Pulmonary artery endothelial cell (primary cell): ENCODE data around the gene CDC6. TPM values are rescaled to one million over a fixed set of nuclear protein-coding genes. Genes with fewer than 3 reads are reported as not detected.

Source experiments
- DNase-seq: peaks from one replicate; pipeline ENCODE4 v3.0.0-alpha.2; 2011; ENCODE audit warnings: low read depth, low spot score
- total RNA-seq: library from RNA; depleted of rRNA; stranded (reverse); fragments of >200 nt; gene quantifications from 2 replicates; pipeline ENCODE4 v1.2.3, GENCODE V29; 2014

The CDC6 gene
- total RNA-seq, 1 donor from 2014 or later = 25.5 TPM

DNA sequence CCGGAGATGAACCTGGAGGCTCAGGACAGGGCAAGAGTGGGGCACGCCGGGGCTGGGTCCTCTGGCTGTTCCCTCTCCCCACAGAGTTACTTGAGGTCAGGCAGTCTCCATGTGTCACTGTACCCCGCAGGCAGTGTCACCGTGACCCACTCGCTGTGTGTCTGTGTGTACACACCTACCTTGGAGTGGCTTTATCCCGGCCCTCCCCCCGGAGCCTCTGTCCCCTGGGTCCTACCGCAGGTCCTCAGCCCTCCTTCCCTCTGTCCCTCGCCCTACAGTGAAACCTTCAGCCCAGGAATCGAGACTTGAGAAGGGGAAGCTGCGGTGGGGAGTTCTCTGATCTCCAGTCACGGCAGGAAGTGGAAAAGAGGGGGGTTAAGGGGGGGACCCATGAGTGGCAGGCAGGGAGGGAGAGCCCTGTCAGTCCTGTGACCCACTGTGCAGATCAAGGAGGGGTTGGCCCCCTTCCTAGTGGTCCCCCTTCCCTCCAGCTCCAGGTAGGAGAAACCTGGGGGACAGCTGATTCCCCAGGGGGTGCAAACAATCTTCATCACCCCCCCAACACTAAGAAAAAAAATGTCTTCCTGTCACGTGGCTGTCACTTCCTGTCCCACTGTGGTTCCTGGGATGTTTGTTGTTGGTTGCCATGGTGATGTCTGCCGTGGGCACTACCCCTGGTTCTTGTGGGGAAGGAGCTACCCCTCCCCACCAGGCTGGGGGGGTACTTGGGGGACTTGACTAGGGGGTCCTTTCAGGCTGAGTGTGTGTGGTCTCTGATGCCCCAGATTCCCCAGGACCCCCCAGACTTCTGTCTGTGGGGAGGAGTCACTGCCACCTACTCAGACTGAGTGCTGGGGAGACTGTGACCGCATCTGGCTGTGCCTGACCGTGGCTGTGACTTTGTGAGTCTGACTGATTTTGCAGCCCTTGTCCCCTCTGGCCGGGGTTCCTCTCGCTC lies 35.0 kb downstream of the CDC6 start:
- DNase-seq = peak; percentile 82

DNA sequence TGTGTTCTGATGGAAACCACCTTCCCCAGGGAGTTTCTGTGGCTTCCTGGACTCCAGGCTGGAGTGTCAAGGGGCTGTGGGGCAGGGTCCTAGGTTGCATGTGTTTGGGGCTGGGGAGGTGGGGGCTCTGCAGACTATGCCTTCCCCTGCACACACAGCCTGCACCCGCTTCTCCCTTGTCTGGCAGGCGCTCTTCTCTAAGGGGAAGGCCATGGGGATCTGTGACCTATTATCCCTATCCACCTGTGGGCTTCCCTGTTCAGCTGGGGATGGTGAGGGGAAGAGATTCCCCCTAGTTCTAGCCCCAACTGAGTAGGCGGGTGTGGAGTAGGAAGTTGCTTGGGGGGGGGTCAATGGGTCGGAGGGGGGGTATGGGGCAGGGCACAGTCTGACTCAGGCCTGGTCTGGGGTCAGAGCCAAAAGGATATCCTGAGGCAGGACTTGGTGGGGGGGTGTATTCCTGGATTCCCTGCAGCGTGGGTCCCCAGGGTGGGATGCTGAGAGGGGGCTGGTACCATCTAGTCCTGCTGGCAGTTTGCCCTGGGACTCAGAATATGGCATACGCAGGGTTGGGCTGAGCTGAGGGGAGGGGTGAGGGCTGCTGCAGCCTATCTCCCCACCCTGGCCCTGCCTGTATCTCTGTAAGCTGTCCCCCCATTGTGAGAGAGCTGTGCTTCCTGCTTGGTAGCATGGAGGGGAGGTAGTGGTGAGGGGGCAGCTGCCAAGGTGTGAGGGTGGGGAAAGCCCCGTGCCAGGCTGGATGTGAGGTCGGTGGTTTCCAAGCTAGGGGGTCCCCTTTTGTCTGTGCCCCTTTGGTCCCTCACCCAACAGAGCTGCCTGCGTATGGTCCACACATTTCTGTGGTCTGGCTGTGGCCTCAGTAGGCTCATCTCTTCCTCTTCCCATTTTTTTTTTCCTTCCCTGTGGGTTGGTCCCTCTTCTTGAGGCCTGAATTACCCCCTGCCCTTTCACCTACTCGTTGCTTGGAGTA lies 36.0 kb downstream of the CDC6 start:
- DNase-seq = no peak

GRCh38 chr17:40325156-40326013 lies 37.7 kb downstream of the CDC6 start:
- DNase-seq = no peak

GRCh38 chr17:40326014-40326831 lies 38.5 kb downstream of the CDC6 start:
- no peak for DNase-seq

GRCh38 chr17:40326832-40327199 lies 39.1 kb downstream of the CDC6 start:
- DNase-seq = no peak

DNA sequence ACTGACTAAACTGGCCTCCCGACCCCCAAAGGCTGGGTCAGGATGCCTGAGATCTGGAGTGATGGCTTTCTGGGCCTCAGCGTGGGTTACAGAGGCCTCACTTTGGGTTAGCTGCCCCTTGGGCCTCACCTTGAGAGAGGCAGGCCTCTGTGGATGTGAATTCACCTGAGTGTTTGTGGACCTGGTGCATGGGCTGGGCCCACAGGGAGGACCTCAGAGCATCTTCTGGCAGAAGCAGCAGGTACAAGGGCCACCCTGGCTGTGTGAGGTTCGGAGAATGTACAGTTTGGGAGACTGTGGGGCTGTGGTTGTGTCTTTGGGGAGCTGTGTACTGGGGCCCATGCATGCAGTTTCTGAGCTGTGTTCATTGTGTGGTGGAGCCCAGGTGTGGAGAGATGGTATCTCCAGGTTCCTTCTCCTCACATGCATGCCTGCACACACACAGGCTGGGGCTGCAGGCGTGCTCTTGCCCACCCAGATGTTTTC lies 39.6 kb downstream of the CDC6 start:
- no peak for DNase-seq

GRCh38 chr17:40327735-40328385 lies 40.2 kb downstream of the CDC6 start:
- no peak for DNase-seq

DNA sequence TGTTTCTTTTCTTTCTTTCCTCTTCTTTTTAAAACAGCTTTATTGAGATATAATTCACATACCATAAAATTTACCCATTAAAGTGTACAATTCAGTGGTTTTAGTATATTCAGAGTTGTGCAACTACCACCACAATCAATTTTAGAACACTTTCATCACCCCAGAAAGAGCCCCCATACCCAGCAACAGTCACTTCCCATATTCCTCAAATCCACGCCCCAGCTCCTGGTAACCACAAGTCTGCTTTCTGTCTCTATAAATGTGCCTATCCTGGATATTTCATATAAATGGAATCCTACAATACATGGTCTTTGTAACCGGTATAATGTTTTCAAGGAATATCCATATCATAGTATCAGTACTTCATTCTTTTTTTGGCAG lies 40.7 kb downstream of the CDC6 start:
- no peak for DNase-seq

DNA sequence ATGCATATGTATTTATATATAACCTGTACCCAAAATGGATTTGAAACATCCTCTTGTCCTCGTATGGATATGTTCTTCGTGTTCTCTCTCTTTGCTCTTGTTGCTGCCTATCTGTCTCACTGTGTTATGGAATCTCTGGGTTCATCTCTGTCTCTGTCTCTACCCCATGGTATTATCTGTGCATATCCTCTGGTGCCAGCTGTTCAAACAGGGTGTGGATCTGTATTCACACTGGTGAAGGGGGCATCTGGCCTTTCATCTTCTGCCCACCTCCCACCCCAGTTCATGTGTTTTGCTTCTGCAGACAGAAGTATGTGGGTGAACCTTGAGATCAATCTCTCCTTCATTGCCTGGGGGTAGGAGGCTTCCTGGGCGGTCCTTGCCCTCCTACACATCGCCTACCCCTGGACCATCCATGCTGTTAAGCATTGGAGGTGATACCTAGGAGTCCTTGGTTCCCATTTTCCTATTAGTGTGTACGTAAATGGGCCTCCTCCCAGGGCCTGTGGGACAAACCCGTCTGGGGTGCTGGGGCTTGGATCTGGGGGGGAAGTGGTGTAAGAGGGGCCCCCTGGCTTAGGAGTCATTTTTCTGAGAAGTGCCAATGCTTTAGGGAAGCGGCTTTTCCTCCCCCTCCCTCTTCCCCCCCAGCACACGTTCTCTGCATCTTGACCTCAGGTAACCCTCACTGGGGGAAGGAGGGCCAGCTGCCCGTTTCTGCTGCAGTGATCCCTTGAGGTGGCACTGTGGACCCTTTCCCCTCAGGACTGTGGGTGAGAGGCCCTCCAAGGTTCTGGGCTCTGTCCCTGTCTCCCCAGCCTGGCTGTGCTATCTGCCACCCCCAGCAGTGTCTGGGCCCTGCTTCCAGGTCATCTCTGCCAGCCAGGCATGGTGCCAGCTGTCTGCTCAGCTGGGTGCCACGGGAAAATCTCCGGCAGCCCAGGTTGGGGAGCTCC lies 42.4 kb downstream of the CDC6 start:
- no peak for DNase-seq

DNA sequence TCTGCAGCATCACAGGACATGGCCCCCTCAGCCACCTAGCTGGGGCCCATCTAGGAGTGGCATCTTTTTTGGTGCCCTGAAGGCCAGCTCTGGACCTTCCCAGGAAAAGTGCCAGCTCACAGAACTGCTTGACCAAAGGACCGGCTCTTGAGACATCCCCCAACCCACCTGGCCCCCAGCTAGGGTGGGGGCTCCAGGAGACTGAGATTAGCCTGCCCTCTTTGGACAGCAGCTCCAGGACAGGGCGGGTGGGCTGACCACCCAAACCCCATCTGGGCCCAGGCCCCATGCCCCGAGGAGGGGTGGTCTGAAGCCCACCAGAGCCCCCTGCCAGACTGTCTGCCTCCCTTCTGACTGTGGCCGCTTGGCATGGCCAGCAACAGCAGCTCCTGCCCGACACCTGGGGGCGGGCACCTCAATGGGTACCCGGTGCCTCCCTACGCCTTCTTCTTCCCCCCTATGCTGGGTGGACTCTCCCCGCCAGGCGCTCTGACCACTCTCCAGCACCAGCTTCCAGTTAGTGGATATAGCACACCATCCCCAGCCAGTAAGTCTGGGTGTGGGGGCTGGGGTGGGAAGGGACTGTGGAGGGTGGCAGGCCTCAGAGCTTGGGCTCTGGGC lies 43.3 kb downstream of the CDC6 start:
- DNase-seq = no peak

DNA sequence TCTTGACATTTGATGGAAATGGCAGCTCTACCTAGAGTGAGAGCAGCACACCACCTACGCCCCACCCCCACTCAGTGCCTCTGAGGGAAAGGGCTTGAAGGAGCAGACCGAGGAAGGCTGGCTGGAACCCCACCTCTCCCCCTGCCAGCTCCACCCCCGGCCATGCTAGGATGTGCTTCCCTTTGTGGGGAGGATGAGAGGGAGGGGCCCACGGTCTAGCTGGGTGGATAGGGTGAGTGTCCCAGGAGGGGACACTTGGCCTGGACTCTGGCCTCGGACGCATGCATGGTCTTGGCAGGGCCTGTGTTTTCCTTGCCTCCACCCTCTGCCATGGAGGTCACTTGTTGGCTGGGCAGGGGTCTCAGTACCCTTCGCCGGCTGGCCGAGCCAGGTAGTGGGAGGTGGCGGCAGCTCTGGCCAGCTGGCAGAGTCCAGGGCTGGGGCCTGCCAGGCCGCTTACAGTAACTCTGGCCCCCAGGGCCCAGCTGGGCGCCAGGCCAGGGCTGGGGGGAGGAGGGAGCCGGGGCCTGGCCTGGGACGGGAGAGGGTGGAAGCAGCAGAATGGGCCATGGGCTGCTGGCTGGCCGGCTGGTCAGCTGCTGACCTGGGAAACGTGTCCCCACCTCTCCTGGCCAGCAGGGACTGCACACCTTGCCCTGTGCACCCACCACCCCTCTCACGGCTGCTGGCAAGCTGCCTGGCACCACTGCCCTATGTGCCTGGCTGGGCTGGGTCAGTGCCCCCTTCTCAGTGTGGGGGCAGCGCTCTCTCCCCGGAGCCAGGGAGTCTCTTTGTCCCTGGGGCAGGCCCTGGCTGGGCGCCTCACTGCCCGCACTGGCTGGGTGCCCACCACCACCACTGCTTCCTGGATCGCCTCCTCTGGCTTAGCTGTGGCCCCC lies 44.3 kb downstream of the CDC6 start:
- DNase-seq = no peak

GRCh38 chr17:40333781-40334448 lies 46.2 kb downstream of the CDC6 start:
- DNase-seq = no peak

DNA sequence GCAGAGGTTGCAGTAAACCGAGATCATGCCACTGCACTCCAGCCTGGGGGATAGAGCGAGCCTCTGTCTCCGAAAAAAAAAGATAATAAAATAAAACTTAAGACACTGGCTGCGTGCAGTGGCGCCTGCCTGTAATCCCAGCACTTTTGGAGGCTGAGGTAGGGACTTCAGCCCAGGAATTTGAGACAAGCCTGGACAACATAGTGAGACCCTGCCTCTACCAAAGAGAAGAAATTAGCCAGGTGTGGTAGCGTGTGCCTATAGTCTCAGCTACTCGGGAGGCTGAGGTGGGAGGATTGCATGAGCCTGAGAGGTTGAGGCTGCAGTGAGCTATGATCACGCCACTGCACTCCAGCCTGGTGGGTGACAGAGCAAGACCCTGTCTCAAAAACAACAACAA lies 47.9 kb downstream of the CDC6 start:
- DNase-seq = no peak

- no peak for DNase-seq
Measured at GRCh38 chr17:40337351-40337750, 49.7 kb downstream of the CDC6 start.

DNA sequence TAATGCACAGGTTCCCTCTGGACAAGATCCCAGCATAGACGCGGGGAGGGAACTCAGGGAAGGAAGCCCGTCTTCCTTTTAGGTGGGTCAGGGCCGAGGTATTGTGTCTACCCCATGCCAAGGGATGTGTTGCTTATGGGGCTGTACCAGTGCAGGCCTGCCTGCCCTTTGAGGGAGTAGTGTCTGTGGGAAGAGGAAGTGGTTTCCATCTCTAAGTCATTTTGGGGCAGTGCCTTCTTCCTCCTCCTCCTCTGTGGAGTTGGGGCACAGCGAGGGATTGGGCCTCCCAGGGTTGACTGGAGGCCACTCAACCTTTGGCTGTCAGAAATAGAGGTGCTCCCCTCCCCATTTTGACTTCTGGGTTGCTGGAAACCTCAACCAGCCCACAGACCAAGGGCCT lies 50.4 kb downstream of the CDC6 start:
- no peak for DNase-seq

GRCh38 chr17:40338941-40339649 lies 51.4 kb downstream of the CDC6 start:
- no peak for DNase-seq
